ENCODE results near the gene ZNF224.

Gene ZNF224

DNA sequence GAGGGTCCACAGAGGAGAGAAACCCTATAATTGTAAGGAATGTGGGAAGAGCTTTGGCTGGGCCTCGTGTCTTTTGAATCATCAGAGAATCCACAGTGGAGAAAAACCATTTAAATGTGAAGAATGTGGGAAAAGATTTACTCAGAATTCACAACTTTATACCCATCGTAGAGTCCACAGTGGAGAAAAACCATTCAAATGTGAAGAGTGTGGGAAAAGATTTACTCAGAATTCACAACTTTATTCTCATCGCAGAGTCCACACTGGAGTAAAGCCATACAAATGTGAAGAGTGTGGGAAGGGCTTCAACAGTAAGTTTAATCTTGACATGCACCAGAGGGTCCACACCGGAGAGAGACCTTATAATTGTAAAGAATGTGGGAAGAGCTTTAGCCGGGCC is 37.8 kb downstream of the ZNF224 start:
- DNase-seq = no peak

DNA sequence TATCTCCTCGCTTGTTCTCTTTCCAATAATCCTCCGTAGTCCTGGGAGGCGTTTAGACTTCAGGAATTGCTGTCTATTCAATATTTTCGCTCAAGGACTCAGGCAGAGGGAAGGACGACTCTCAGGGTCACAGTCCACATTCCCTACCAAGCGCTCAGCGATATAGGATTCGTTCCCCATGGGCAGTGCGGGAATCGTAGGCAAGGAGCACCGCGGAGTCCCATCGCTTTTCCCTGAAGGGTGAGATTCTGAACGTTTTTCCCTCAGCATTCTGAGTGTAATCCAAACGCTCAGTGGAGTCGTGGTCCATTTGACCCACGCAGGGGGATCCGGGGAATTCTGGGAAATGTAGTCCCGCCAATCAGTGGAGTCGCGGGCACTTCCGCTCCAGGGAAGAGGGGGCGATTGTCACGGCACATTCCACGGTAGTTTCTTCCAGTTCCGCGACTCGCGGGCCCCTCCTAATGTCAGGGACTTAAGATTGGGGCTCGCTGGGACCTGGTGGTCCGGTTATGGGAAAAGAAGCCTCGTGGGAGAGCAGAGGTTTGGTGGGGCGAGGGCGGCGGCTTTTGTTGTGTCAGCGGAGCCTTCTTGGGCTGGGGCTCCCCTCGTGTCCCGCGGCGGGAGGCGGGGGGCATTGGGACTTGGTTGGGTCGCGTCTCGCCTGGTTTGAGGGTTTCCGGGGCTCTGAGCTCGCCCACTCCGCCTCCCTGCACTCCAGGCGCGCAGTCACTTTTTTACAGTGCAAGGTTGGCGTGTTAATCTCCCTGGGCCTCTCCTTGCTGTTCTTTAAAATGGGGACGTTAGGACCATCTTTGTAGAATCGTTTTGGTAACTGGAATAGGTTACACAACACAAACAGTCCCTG is 47.3 kb downstream of the ZNF224 start, which contains the start of gene ZNF234:
TSS of gene ZNF234 (plus strand) at position 364 of the 868 bp plus-strand sequence. CDS start 3,079 bp downstream, outside the sequence.
- DNase-seq = peak; percentile 19 to 65 (median 51)

DNA sequence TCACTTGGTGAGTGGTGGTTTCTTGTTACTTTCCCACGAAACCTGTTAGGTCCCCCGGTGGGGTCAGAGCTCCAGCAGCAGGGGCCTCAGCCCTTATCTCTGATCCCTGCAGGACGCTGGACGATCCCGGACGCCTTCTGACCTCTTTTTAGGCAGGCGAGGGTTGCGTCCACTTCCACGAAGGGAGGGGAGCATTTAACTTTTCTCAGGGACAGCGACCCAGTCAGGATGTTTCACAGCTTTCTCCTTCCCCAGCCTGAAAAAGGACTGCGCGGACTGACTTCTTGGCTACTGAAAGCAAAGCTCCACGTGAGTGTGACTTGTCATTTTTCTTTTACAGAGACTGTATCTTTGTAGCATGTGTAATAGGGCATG is 47.9 kb downstream of the ZNF224 start:
- DNase-seq = no peak

DNA sequence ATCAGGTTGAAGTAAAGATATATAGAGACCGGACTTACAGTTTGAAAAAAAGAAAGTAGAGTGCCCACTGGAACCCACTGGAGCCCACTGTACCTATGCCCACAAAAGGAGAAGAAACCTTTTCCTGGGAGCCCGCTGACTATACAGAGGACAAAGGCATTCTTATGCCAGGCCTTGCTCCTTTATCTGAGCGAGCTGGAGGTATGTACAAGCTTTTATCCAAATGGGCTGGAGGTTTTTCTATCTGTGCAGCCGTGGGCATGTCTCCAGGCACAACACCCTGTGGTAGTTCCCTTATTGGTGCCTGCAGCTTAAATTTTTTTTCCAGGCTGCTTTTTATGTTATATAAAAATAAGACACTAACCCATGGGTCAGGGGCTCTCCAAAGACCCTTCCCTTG is 55.6 kb downstream of the ZNF224 start:
- DNase-seq = no peak

DNA sequence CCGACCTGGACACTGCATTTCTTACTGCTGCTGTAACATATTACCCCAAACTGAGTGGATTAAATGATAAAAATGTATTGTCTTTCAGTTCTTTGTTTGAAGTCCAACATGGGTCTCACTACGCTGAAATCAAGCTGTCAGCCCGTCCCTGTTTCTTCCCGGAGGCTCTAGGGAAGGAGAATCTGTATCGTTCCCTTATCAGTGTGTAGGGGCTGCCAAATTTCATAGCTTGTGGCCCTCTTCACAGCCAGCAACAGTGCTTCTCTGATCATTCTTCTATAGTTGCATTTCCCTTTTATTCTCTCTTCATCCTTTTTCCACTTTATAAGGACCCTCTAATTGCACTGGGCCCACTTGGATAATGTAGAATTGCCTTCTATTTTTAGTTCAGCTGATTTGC is 57.3 kb downstream of the ZNF224 start:
- DNase-seq = no peak

DNA sequence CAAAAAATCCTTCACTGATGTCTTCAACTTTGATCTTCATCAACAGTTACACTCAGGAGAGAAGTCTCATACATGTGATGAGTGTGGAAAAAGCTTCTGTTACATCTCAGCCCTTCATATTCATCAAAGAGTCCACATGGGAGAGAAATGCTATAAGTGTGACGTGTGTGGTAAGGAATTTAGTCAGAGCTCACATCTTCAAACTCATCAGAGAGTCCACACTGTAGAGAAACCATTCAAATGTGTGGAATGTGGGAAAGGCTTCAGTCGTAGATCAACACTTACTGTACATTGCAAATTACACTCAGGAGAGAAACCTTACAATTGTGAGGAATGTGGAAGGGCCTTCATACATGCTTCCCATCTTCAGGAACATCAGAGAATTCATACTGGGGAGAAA is 62.3 kb downstream of the ZNF224 start:
- no peak for DNase-seq
